NCI-H2196 treated with DMSO at 0.1 percent for 48 hours (cell line): ENCODE measurements around the gene LTN1.
"Not testable (repeated sequence)": the region's sequence is repeated elsewhere in the genome, so short reads cannot be mapped to it uniquely, and the experiment has no call there.

Experiments used
- DNase-seq: peaks from one replicate; lab custom pipeline; 2025; ENCODE audit not compliant: unreplicated experiment; lab: John Stamatoyannopoulos, UW

LTN1 gene

GRCh38 chr21:28992526-28993292 is at the start of gene LTN1:
Gene LTN1, minus strand, starts transcription at chr21:28992877. Its CDS starts 72 bp downstream, at chr21:28992805.
- DNase-seq, result peak; percentile 96

GRCh38 chr21:29034678-29035077 is 42.0 kb upstream of the LTN1 start:
- no peak for DNase-seq

GRCh38 chr21:29033871-29034270 is 41.2 kb upstream of the LTN1 start:
- DNase-seq, result no peak

GRCh38 chr21:29033301-29033700 is 40.6 kb upstream of the LTN1 start:
- no peak for DNase-seq

- no peak for DNase-seq
These were observed 38.2 kb upstream of the LTN1 start for GRCh38 chr21:29030909-29031308.

- no peak for DNase-seq
These were observed 36.8 kb upstream of the LTN1 start for GRCh38 chr21:29029524-29029923.

GRCh38 chr21:29025328-29025713 is 32.6 kb upstream of the LTN1 start:
- no peak for DNase-seq

GRCh38 chr21:29024474-29025327 is 32.0 kb upstream of the LTN1 start, which contains the start of gene USP16:
Gene USP16, plus strand, starts transcription at chr21:29024668. Its CDS starts 3,246 bp downstream, at chr21:29027914.
- DNase-seq, result peak; percentile 88

- no peak for DNase-seq
These were observed 29.5 kb upstream of the LTN1 start for GRCh38 chr21:29022166-29022565.

- DNase-seq, result no peak
These were observed 25.9 kb upstream of the LTN1 start for GRCh38 chr21:29018540-29018939.

- DNase-seq, result no peak
These were observed 25.1 kb upstream of the LTN1 start for GRCh38 chr21:29017639-29018237.

GRCh38 chr21:29011236-29011635 is 18.6 kb upstream of the LTN1 start:
- DNase-seq, result not testable (repeated sequence)

- no peak for DNase-seq
These were observed 15.7 kb upstream of the LTN1 start for GRCh38 chr21:29008367-29008766.

- DNase-seq, result no peak
These were observed 15.1 kb upstream of the LTN1 start for GRCh38 chr21:29007810-29008209.

GRCh38 chr21:29007135-29007534 is 14.5 kb upstream of the LTN1 start:
- no peak for DNase-seq

- no peak for DNase-seq
These were observed 13.0 kb upstream of the LTN1 start for GRCh38 chr21:29005696-29006095.

- DNase-seq, result peak; percentile 87
These were observed 9.9 kb upstream of the LTN1 start for GRCh38 chr21:29002442-29003144.

GRCh38 chr21:28993293-28993629 is 584 bp upstream of the LTN1 start:
- no peak for DNase-seq

GRCh38 chr21:28991861-28992525 is 684 bp downstream of the LTN1 start:
- DNase-seq, result no peak

- DNase-seq, result not testable (repeated sequence)
These were observed 4.5 kb downstream of the LTN1 start for GRCh38 chr21:28988146-28988545.

- DNase-seq, result no peak
These were observed 6.0 kb downstream of the LTN1 start for GRCh38 chr21:28986677-28987076.
